ENCODE measurements around the gene ADGRV1.

DNA sequence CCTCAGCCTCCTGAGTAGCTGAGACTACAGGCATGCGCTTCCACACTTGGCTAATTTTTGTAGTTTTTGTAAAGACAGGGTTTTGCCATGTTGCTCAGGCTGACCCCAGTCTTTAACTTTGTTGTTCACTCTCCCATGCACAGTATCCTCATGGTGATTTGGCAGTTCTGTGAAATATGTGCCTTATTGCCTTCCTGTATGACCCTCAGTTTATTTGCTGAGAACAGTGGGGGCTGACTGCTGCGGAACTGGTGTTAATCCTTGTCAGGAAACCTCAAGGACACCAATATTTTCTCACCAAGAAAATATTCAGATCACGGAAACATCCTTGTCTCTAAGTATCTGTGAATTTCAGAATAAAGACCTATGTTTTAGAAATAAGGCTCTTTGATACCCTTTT is 536.7 kb downstream of the ADGRV1 start:
- TF ChIP-seq POLR2AphosphoS5 (IDR thresholded peaks at IDR 0.05; ENCODE audit: low read depth, low read length), result no peak
- TF ChIP-seq, protein P1, sequence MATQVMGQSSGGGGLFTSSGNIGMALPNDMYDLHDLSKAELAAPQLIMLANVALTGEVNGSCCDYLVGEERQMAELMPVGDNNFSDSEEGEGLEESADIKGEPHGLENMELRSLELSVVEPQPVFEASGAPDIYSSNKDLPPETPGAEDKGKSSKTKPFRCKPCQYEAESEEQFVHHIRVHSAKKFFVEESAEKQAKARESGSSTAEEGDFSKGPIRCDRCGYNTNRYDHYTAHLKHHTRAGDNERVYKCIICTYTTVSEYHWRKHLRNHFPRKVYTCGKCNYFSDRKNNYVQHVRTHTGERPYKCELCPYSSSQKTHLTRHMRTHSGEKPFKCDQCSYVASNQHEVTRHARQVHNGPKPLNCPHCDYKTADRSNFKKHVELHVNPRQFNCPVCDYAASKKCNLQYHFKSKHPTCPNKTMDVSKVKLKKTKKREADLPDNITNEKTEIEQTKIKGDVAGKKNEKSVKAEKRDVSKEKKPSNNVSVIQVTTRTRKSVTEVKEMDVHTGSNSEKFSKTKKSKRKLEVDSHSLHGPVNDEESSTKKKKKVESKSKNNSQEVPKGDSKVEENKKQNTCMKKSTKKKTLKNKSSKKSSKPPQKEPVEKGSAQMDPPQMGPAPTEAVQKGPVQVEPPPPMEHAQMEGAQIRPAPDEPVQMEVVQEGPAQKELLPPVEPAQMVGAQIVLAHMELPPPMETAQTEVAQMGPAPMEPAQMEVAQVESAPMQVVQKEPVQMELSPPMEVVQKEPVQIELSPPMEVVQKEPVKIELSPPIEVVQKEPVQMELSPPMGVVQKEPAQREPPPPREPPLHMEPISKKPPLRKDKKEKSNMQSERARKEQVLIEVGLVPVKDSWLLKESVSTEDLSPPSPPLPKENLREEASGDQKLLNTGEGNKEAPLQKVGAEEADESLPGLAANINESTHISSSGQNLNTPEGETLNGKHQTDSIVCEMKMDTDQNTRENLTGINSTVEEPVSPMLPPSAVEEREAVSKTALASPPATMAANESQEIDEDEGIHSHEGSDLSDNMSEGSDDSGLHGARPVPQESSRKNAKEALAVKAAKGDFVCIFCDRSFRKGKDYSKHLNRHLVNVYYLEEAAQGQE (IDR thresholded peaks at IDR 0.05; ENCODE audit: insufficient read depth in 1 of 2, low read depth in 2 of 2, low read length in 2 of 2), result no peak
- TF ChIP-seq SIN3A (IDR thresholded peaks at IDR 0.05; ENCODE audit: borderline replicate concordance, insufficient read depth, low read length), result no peak
- no peak for TF ChIP-seq TAF1 (IDR thresholded peaks at IDR 0.05; ENCODE audit: borderline replicate concordance, insufficient read depth, low read length)
- no peak for TF ChIP-seq FOXP2 (optimal IDR thresholded peaks at IDR 0.05; ENCODE audit: borderline replicate concordance, extremely low read depth, extremely low read length, insufficient read depth)

Data from PFSK-1 (cell line).